Mucosa of gallbladder (tissue), 1 donor: Measurements from ENCODE around the gene LTA4H. TPM values are rescaled to one million over a fixed set of nuclear protein-coding genes. Genes with fewer than 3 reads are reported as not detected.
"Not testable (repeated sequence)": the region's sequence is repeated elsewhere in the genome, so short reads cannot be mapped to it uniquely, and the experiment has no call there.

Source experiments
- DNase-seq: peaks from one replicate; pipeline ENCODE4 v3.0.0-alpha.2; 2020; ENCODE audit warnings: low spot score
- total RNA-seq: library from RNA; stranded (reverse); gene quantifications from one replicate; pipeline ENCODE4 v1.2.1, GENCODE V29; 2021
- donor health status: DM: no; HTN: no; CAD: no.

The LTA4H gene
- total RNA-seq, 1 donor from 2014 or later, result 62.1 TPM

GRCh38 chr12:95990136-95990535 is 45.3 kb downstream of the LTA4H start:
- DNase-seq, result no peak

- no peak for DNase-seq
These were observed 45.8 kb downstream of the LTA4H start for GRCh38 chr12:95989504-95990123.

- DNase-seq, result no peak
These were observed 46.7 kb downstream of the LTA4H start for GRCh38 chr12:95988506-95989275.

GRCh38 chr12:95986635-95987570 is 48.5 kb downstream of the LTA4H start:
- no peak for DNase-seq

GRCh38 chr12:95984682-95985081 is 50.7 kb downstream of the LTA4H start:
- no peak for DNase-seq

GRCh38 chr12:95982602-95983001 is 52.8 kb downstream of the LTA4H start:
- DNase-seq, result no peak

GRCh38 chr12:95980437-95980836 is 55.0 kb downstream of the LTA4H start:
- DNase-seq, result no peak

GRCh38 chr12:95978774-95979173 is 56.6 kb downstream of the LTA4H start:
- DNase-seq, result no peak

- no peak for DNase-seq
These were observed 57.0 kb downstream of the LTA4H start for GRCh38 chr12:95978351-95978750.

- DNase-seq, result no peak
These were observed 57.6 kb downstream of the LTA4H start for GRCh38 chr12:95977764-95978305.

GRCh38 chr12:95976416-95976832 is 59.0 kb downstream of the LTA4H start:
- no peak for DNase-seq

GRCh38 chr12:95975491-95975890 is 59.9 kb downstream of the LTA4H start:
- no peak for DNase-seq

- no peak for DNase-seq
These were observed 61.0 kb downstream of the LTA4H start for GRCh38 chr12:95974358-95974757.

GRCh38 chr12:95972832-95973456 is 62.4 kb downstream of the LTA4H start:
- DNase-seq, result no peak

- no peak for DNase-seq
These were observed 64.5 kb downstream of the LTA4H start for GRCh38 chr12:95970905-95971304.

- DNase-seq, result not testable (repeated sequence)
These were observed 66.3 kb downstream of the LTA4H start for GRCh38 chr12:95969116-95969515.

- no peak for DNase-seq
These were observed 68.1 kb downstream of the LTA4H start for GRCh38 chr12:95967301-95967700.

GRCh38 chr12:95966287-95966870 is 69.0 kb downstream of the LTA4H start:
- no peak for DNase-seq

- no peak for DNase-seq
These were observed 72.3 kb downstream of the LTA4H start for GRCh38 chr12:95963096-95963495.

- DNase-seq, result no peak
These were observed 73.2 kb downstream of the LTA4H start for GRCh38 chr12:95962222-95962621.

GRCh38 chr12:95960241-95960640 is 75.1 kb downstream of the LTA4H start:
- DNase-seq, result no peak
